Measurements from ENCODE around the gene CMPK1.
"Not testable (repeated sequence)": the region's sequence is repeated elsewhere in the genome, so short reads cannot be mapped to it uniquely, and the experiment has no call there.

Gene CMPK1

GRCh38 chr1:47333578-47333921 lies at the start of gene CMPK1:
TSS of gene CMPK1 (plus strand) at chr1:47333790. CDS start at chr1:47333946, 156 bp downstream.
- peak; percentile 89 for DNase-seq

GRCh38 chr1:47288116-47288515 lies 45.5 kb upstream of the CMPK1 start:
- DNase-seq: not testable (repeated sequence)

- not testable (repeated sequence) for DNase-seq
Observed at GRCh38 chr1:47294863-47295262, 38.7 kb upstream of the CMPK1 start.

GRCh38 chr1:47295579-47295978 lies 38.0 kb upstream of the CMPK1 start:
- DNase-seq: no peak

GRCh38 chr1:47298025-47298699 lies 35.4 kb upstream of the CMPK1 start:
- DNase-seq: no peak

- DNase-seq: no peak
Observed at GRCh38 chr1:47302472-47302871, 31.1 kb upstream of the CMPK1 start.

GRCh38 chr1:47309427-47309826 lies 24.2 kb upstream of the CMPK1 start:
- DNase-seq: peak; percentile 20

GRCh38 chr1:47313915-47314664 lies 19.5 kb upstream of the CMPK1 start, which contains the start of gene STIL:
TSS of gene STIL (minus strand) at chr1:47314147. CDS start at chr1:47310319, 3,828 bp downstream.
- peak; percentile 98 for DNase-seq

GRCh38 chr1:47317841-47318240 lies 15.7 kb upstream of the CMPK1 start:
- no peak for DNase-seq

- not testable (repeated sequence) for DNase-seq
Observed at GRCh38 chr1:47319968-47320367, 13.6 kb upstream of the CMPK1 start.

GRCh38 chr1:47323599-47324031 lies 10.0 kb upstream of the CMPK1 start:
- no peak for DNase-seq

GRCh38 chr1:47324682-47325081 lies 8.9 kb upstream of the CMPK1 start:
- no peak for DNase-seq

- peak; percentile 39 for DNase-seq
Observed at GRCh38 chr1:47325528-47325927, 8.1 kb upstream of the CMPK1 start.

GRCh38 chr1:47326271-47326670 lies 7.3 kb upstream of the CMPK1 start:
- DNase-seq: no peak

GRCh38 chr1:47328992-47329391 lies 4.6 kb upstream of the CMPK1 start:
- no peak for DNase-seq

GRCh38 chr1:47330212-47330611 lies 3.4 kb upstream of the CMPK1 start:
- no peak for DNase-seq

GRCh38 chr1:47331875-47332274 lies 1.7 kb upstream of the CMPK1 start:
- DNase-seq: no peak

- no peak for DNase-seq
Observed at GRCh38 chr1:47332779-47333577, 612 bp upstream of the CMPK1 start.

- DNase-seq: peak; percentile 89
Observed at GRCh38 chr1:47333922-47334764, 553 bp downstream of the CMPK1 start.

GRCh38 chr1:47334765-47335435 lies 1.3 kb downstream of the CMPK1 start:
- no peak for DNase-seq

- DNase-seq: no peak
Observed at GRCh38 chr1:47337350-47337749, 3.8 kb downstream of the CMPK1 start.
